Kasumi-1 (cell line): ENCODE data around the gene HJURP.

Experiments
- DNase-seq, 2 experiments: peaks; one replicate each; lab custom pipeline; 2025; lab: John Stamatoyannopoulos, UW

HJURP gene

DNA sequence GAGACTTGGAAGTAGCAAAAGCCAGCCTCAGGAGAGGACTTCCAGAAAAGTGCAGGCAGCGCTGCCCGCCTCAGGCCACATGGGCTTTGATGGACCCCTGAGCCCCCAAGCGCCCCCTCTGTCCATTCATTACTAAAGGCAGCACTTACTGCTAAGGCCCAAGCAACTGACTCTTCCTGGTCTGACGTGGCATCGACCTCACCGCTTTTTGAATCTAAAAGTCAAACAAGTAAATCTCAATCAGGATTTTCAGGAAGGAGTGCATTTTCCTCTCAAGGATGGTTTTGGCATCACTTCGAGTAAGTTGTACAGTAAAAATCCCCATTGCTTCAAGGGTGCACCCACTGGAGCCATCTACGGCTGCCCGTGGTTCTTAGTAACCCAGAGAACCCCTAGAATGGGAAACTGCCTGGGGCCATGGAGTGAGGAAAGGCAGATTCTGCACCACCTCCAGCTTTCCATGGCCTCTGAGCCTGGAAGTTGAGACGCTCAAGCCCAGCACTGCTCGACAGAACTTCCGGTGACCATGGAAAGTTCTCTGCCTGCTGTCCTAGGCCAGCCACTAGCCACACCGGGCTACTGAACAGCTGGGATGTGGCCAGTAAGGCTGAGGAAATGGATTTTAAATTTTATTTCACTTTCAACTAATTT, 7.0 kb downstream of the HJURP start:
- no peak for DNase-seq

DNA sequence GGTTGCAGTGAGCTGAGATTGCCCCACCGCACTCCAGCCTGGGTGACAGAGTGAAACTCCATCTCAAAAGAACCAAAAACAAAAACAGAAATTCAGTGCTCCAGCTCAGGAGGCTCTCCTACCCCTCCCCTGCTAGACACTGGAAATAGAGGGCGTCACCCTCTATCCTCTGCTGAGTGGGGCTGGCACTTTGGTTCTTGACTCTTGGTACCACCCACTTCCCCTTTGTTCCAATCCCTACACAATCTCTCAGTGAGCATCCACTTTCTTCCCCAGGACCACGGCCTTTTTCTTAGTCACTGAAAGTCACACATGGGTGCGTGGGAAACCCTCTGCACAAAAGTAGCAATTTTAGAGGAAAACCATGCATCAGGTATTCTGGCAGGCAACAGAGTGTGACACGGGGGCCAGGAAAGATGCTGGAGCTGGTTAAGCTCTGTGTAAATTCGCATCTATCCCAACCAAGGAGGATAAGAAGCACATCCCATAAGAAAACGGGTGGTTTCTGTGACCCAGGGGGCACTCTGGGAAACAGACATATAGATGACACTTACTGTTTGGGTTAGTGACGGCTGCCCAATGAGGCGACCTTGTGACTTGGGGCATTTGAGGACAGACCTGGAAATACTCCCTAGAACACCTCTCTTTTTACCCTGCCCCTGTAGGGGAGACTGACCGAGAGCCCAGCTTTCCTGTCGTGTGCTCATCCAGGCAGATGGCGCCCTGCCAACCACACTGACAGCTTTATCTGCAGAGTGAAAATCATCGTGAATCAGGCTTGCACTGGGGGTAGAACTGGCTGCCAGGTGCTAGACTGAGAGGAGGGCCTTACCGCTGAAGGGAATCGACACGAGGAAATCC, 7.7 kb downstream of the HJURP start:
- no peak for DNase-seq

DNA sequence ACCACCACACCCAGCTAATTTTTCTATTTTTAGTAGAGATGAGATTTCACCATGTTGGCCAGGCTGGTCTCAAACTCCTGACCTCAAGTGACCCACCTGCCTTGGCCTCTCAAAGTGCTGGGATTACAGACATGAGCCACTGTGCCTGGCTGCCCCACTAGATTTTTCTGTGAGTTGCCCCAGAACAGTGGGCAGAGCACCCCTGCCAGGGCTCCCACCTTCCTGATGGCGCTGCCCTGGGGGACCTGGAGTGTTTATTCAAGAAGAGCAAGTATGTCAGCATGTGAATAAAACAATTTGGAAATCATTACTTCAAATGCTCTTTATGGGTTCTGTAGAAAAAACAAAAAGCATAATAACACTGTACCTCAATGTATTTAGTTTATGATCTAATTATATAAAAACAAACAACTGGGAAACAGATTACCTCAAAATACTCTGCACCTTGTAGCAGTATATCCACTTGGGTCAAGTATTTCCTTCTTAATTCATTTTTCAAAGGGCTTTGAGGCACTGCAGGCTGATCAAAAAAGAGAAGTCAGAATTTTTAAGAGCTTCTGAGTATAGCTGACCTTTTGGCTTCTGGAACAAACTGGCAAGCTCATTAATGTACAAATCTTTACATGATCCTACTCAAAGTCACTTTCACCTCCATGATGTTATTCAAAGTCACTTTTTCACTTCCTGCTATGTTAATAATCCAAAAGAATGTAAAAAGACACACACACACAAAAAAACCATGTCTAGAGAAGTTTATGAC, 8.9 kb downstream of the HJURP start:
- DNase-seq: no peak

DNA sequence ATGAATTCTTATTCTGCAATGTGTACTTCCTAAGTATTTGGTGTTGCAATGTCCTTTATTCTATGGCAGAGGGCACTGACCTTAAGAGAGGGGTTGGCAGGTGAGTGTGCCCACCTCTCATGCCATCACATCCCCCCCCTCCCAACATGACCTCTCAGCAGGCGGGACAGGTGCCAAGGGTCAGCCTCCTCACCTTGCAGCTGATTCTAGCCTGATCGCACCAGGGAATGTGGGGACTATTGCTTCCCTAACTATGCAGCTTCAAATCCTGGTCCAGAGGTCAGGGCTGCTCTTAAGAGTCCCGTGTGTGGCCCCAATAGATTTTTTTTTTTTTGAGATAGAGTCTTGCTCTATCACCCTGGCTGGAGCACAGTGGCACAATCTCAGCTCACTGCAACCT, 9.5 kb downstream of the HJURP start:
- no peak for DNase-seq

DNA sequence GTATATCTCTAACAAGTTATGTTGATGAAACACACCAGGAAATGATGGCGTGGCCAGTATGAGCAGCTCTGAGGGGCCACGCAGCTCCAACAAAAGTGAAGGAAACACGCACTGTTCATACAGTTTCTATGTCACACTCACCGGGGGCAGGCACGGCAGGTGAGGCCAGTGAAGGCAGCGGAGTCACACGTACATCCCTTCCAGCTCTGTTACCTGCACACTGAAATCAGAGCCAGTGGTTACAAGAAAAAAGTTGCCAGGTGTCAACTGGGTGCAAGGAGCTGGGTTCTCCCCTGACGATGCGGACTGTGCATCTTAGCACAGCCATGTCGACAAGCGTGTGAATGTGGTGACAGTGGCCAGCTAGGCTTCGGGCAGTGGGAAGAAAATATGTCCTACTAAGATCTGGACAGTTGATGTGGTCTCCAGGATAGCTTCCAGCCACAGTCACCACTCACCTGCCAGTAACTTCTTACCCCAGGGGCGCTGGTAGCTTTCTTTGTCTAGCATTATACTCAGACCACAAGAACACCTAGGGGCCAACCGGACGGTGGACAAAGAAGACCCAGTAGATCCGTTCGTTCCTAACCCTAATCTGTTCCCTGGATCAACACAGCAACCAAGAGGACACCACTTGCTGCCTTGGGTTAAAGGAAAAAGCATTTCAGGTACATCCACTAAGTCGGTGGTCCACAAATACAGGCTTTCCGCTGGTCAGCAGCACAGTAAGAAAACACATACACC, 10.1 kb downstream of the HJURP start:
- no peak for DNase-seq

DNA sequence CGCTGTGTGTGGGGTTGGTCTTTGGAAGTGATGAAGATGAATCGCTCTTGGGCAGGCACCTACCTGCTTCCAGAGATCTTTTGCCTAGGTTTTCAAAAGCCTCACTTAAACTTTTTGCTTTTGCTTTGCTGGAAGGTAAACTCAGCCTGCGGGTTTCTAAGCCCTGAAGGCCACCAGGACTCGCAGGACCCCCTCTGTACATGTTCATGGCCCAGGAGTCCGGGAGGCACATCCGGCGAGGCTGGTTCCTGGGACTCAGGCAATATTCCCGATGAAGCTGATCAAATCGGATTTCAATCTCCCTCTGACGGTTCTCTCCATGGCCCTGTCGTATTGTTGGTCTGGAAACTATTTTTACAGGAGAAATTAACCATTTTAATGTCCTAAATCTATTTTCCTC, 13.2 kb downstream of the HJURP start:
- no peak for DNase-seq

DNA sequence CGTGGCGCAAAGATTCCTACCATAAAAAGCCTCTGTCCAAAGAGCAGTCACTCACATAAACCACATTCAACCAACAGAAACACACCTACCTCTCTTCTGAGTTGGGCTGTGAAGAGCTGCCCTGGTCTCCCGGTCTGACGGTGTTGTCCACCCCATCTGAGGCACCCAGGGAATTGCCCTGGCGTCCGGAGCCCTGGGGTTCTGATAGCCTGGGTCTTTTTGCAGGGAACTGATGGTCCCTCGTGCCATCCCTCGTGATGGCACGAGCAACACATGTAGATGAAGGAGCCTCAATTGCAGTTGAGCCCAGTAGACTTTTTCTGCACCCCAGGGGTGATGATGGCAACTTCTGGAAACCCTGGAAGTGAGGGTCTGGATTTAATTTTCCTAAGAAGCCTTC, 13.8 kb downstream of the HJURP start:
- no peak for DNase-seq

DNA sequence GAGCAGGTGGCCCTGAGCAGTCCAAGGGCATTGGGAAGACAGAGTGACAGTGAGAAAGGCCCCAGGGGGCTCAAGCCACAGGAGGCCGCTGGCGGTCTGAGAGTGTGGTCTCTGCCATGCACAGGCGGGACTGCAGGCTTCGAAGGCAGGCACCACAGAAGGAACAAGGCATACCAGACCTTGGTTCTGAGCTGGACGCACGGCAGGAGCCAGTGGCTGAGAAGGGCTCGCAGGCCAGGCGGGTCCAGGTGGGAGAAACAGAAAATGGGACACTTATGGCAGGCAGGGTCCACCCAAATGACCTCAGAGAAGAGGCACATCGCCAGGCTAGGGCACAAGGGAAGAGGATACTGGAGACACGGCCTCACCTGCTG, 14.9 kb downstream of the HJURP start:
- no peak for DNase-seq

DNA sequence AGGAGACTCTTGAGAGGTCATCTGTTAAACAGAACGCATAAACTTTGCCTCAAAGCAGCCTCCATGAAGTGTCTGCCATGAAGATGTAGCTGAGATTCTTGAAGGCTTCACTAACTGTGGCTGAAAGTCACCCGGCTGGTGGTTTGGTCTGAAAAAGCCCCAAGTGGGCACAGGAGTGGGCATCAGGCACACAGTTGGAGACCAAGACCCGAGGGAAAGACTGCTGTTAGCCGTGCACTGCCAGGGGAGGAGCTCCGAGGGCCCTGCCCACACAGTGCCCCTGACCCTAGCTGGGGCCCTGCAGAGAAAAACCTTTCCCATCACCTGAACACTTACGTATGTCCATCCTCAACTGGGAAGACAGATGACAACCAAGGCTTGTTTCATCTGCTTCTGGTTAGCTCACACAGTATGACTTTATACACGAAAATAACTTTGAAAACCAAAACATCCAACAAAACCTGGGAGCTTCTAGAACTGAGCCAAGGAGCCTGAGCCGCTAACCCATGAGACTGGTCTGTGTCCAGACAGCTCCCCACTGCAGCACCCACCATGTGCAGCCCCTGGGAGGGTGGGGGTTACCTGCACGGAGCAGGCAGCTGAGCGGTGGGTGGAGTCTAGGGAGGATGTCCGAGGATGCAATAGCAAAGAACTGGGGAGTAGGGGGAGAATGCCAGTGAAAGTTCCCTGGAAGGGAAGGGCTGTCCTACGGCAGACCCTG, 15.4 kb downstream of the HJURP start:
- DNase-seq: no peak

DNA sequence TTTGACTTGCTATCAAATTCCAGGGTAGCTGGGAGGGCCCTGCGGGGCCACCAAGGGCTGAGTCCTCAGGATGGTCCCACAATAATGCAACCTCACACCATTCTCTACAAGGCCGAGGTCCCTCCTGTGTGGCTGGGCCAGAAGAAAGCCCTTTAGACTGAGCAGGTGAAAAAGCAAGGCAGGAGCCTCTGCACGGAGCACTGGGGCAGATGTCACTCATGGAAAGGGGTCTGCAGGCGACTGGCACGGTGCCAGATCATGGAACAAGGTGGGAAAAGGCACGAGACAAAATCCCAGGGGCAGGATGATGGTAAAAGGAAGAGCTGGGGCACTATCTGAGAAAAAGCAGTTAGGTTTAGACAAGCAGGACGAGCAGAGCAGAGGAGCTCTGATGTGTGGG, 16.1 kb downstream of the HJURP start:
- DNase-seq: no peak

DNA sequence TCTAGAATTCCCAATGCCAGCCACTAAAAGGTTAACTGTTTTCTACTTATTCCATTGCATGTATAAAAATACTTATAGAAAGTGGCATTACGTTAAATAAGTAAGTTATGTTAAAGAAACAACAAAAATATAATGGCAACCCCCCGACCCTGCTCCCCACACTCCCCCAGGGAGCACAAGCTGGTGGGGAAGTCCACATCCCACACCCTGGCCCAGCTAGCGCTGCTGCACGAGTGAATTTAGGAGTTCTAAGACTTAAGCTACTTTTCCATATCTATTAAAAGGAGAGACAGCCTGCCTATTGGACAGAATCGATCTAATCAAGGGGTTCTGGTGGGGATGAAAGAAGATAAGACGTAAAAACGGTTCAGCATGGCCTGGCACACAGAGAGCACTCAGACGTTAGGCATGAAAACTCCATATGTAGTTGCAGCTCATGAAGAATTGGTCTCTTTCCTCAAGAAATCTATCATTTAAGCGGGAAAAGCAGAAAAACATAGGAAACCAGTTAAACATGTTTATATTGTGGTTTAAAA, 16.6 kb downstream of the HJURP start:
- no peak for DNase-seq

DNA sequence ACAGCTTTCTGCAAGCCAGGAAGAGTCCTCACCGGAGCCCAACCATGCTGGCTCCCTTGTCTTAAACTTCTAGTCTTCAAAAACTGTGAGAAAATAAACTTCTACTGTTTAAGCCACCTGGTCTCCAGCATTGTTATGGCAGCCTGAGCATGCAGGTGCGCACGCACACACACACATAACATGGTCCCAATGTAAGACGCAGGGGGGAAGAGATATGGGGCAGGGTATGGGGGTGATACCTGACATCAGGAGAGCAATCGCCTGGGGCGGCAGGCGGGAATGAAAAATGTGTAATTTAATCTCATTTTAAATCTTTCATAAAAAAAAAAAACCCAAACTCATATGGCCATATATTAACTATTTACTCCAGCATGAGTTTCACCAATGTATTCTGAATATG, 18.0 kb downstream of the HJURP start:
- DNase-seq: no peak

DNA sequence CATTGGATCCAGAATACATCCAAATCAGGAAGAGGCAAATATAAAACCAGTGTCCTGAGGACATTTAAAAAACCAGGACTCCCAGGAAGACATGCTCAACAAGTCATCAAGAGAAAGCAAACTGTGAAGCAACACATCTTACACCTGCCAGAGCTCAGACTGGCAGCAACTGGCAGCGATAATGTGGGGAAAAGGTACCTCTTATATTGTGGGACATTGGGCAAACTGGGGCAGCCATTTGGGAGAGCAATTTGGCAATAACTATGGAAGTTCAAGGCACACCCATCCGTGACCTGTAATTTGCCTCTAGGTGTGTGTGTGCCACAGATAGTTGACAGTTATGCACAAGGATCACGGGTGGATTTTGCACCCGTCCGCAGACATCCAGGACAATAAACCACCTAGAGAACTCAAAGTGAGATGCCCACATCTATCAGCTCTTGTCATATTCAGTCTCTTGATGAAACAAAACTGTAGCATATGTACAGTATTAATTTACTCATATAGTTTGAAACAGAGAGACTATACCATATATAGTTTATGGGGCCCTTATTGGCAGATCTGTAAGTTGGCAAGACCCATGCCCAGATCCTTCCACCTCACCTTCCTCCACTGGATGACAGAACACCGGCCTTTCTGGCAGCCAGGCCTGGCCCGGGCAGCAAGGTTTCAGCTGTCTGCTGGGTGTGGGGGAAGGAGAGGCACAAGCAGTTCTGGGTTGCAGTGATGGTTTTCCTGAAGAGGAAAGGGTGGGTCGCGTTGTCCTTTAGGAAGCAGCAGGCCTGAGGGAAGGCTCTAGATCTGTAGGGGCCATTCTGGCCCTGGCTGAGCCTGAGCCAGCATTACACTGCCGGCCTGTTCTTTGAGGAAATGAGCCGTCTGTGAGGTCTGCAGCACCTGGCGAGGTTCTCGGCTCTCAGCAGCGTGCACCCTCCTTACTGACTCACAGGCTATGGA, 18.8 kb downstream of the HJURP start:
- no peak for DNase-seq

DNA sequence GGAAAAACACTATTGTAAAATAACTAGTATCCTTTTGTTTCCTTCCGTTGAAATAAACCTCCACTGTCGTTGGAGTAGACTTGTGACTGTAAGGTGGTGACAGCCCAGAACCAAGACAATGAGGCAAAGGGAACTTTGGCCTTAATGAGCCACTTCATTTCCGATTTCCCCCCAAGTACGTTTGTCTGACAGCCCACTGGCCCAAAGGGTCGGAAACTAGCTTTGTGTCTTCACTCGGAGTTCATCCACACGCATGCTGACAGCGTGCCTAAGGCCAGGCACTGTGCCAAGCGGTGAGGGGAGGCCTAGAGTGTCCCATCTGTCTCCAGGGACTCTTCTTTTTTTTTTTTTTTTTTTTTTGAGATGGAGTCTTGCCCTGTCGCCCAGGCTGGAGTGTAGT, 21.0 kb downstream of the HJURP start:
- DNase-seq: no peak

DNA sequence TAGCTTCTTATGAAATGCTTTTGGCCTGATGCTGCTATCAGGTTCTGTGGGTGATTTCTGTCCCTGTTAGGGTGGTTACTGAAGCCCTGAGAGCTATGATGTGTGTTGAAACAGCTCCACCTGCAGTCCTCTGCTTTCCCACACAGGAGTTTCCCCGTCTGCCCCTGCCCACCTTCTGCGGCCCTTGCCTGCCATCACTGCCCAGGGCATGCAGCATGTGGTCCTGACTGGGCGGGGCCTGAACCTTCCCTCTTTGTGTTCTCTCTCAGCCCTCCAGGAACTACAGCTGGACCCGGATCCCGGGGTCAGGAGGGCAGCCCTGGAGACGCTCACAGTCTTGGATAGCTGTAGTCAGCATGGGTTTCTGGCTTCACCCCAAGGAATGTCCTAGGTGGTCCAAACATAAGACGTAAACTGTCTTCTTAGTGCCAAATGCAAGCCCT, 21.4 kb downstream of the HJURP start:
- DNase-seq: peak in 1 of 2 experiments; percentile 3

DNA sequence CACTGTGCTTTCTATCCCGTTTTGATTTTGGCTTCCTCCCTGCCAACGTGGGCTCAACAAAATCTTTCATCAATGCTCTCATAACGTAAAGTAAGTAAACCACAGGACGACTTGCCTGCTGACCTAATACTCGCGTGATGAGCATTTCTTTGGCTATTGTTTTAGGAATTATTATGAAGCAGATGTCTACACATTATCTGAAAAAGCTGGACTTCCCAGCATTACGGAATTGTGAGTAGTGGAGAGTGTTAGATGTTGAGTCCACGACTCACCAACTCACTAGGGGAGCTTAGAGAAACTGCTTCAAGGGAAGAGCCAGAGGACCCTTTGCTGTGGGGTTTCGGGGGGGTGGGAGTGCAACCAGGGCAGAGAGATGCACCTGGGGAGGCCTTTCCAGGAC, 21.9 kb downstream of the HJURP start:
- no peak for DNase-seq

DNA sequence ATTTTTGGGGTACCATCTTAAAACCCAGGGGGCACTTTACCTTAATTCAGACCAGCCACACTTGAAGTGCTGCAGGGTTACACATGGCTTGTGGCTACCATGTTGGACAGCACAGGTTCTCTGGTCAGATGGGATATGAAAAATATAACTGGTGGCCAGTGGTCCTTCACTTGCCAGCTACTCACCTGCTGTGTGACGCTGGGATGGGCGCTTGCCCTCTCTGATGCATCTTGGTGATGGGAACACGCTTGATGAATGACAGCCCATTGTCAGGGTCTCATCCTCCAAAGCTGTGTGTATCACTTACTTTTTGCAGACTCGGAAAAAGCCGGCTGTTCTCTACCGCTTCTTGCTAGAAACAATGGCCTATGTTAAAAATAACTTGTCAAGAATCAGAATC, 22.5 kb downstream of the HJURP start:
- DNase-seq: no peak

DNA sequence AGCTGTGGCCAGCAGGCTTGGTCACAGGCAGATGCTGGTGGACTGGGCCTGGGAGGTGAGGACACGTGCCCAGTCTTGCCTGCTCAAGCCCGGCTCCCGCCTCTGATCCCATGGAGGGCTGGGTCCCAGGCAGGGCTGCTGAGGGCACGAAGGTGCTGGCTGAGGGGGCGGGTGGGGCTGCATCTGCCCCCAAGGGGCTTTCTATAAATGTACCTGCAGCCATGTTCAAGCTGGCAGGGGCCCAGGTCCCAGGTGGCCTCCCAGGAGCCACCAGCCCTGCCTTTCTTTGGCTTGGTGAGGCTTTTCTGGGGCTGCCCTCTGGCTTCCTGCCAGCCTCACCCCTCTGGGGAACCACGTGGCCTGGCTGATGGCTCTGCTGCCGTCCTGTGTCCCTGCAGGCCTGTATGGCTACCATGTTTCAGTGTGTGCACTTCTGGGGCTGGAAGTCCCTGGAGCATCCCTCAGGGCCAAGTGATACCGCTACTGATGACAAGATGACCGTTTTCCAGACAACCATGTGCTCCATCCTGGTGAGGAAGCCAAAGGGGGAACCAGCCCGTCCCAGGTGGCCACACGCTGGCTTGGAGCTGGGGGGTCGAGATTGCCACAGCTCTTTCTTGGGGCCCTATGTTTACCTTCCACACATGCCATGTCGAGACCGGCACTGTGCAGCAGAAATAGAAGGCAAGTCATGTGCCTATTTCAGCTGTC, 23.2 kb downstream of the HJURP start:
- no peak for DNase-seq

DNA sequence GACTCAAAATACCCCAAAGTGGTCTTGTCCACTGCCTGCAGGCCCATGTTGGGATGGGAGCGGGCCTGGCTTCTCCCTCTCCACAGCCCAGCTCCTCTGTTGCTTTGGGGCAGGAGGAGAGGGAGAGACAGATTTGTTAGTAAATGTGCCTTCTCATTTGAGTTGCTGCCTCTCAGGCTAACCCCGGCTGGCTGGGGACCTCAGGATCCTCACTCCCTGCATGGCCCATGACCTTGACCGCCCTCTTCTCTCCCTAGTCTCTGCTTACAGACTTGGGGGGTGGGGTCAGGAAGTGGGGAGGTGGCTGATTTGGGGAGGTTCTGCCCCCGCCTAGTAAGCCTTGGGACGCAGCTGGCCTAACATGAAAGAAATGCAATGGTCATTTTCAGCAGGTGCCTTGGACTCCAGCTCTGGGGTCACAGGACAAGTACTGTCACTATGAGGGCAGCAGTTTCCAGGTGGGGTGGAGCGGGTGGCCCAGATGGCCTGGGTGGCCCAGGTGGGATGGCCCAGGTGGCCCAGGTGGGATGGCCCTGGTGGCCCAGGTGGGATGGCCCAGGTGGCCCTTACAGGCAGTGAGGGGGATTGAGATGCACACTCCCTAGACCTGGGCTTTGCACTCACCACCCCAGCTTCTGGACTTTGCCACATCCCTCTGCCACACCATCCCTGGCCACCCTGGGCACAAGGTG, 24.1 kb downstream of the HJURP start:
- no peak for DNase-seq
